GM12892 (cell line): ENCODE data around the gene SEMG2.

ENCODE experiments used
- DNase-seq: peaks from one replicate; pipeline ENCODE4 v3.0.0; 2011; ENCODE audit not compliant: insufficient read length
- FAIRE-seq: peaks from 2 replicates; lab custom pipeline; 2011; peaks lifted over from hg19 to GRCh38; lab: Jason Lieb, UNC
- POLR2A ChIP-seq: IDR thresholded peaks from 2 replicates; pipeline ENCODE4 v1.6.1; 2011; ENCODE audit warnings: low read depth, low read length, control low read depth
- POLR2AphosphoS5 ChIP-seq: IDR thresholded peaks from 2 replicates; pipeline ENCODE4 v1.6.1; 2011; ENCODE audit warnings: low read depth, low read length, control low read depth
- TAF1 ChIP-seq: IDR thresholded peaks from 2 replicates; pipeline ENCODE4 v1.6.1; 2011; ENCODE audit warnings: low read depth, mild to moderate bottlenecking, control low read depth, low read length, borderline replicate concordance

Gene SEMG2

DNA sequence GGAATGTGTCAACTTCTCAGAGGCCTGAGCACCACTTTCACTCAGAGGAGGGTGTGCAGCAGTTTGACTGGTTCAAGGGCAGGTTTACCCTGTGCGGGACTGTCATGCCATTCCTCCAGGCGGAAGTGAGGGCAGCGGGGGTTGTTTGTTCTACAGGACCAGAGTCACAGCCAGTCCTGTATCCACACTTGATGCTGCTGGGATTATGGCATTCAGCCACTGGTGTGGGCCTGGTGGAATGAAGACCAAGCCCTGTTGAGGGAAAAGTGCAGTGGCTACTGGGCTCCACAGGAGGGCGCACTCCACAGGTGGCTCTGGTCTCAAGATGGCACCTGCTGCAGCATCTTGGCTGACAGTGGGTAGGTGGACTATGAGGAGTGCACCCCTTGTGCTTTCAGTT is 14.8 kb downstream of the SEMG2 start:
- no peak for TF ChIP-seq POLR2AphosphoS5
- FAIRE-seq (no peak), DNase-seq (no peak)

DNA sequence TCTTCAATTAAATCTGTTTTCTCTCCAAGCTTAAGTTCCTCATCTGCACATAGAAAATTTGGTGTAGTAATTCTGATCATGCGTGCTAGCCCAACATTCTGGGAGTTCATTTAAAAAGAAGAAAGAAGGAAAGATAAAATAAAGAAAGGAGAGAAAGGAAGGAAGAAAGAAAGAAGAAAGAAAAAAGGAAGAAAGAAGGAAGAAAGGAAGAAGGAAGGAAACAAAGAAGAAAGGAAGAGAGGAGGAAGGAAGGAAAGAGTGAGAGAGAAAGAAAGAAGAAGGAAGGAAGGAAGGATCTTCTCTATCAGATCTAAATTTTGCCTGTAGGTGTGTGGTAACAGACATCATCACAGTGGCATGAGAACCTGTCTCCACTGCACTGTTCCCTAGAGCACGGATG is 17.0 kb downstream of the SEMG2 start:
- DNase-seq (no peak), FAIRE-seq (no peak)
- TF ChIP-seq TAF1 (no peak), POLR2A (no peak), POLR2AphosphoS5 (no peak)

DNA sequence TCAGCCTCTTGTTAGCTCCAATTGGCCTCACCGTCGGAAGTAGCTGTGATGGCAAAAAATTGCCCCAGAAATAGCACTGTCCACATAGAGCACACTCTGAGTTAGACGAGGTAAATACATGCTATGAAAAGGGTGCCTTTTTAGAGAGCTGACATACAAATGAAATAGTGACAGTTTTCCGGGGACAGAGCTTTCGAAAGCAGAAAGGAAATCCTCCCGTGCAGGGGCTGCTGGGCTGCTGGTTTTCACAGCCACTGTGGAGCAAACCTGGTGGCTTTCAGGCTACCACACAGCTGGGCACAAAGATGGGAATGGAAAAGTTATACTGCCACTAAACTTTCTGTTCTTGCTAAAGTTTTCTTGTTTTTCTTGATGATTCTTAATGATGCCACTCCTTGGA is 24.9 kb downstream of the SEMG2 start:
- TF ChIP-seq POLR2AphosphoS5 (no peak), POLR2A (no peak), TAF1 (no peak)
- FAIRE-seq (no peak), DNase-seq (no peak)

DNA sequence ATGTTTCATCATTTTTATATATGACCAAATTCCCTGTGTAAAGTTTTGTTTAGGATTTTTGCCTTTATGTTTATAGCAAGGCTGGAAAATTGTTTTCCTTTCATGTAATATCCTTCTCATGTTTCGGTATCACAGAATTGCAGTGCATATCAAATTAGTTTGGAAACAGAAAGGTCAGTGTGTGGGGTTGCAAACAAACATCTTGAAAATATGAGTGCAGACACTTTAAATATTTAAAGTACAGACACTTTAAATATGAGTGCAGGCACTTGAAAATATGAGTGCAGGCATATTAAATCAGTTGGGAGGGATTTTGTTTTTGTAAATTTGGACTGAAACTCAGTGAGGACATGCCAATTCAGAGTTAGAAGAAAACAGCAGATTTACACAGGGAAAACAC is 26.7 kb downstream of the SEMG2 start:
- no peak for FAIRE-seq
- TF ChIP-seq POLR2A: no peak
- TF ChIP-seq TAF1: no peak
- no peak for TF ChIP-seq POLR2AphosphoS5
- no peak for DNase-seq

DNA sequence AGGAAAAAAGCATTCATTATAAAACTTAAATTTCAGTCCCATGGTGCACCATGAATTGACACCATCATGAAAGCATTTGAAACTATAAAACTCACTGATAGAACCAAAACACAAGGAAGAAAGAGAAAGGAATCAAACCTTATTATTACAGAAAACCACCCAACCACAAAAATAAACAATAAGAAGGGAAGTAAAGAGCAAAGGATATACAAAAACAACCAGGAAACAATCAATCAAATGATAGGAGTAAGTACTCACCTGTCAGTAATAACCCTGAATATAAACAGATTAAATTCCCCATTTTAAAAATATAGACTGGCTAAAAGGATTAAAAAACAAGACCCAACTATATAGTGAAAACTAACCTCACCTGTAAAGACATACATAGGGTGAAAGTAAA is 27.4 kb downstream of the SEMG2 start:
- DNase-seq: no peak
- no peak for FAIRE-seq
- TF ChIP-seq TAF1 (no peak), POLR2AphosphoS5 (no peak), POLR2A (no peak)

DNA sequence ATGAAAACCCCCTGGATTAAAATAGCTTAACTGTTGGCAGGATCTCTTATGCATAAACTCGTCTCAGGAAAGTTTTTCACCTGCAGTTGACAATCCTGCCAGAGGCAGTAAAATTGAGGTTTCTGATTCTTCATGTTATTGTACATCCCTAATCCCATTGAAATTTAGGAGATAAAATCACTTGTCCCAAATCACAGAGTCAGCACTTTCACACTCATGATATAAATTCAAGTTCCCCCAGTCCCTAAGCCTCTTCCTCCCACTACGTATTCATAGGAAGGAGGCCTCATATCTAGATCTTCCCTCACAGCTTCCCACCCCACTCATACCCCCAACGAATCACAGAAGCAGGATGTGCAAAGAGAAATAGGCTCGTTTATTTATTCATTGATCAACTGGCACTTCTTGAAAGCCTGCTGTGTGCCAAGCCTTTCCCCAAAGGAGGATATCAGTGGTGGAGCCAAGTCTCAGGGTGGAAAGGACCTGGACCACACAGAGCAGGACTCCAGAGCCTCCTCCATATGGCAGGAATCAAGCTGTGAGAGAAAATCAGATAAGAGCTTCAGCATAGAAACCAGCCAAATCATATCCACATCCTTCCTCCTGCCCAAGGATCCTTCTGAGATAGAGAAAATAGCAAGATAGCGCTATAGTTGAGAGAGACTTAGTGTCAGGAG is 30.8 kb downstream of the SEMG2 start:
- DNase-seq (no peak), FAIRE-seq (no peak)
- TF ChIP-seq POLR2A (no peak), POLR2AphosphoS5 (no peak)

DNA sequence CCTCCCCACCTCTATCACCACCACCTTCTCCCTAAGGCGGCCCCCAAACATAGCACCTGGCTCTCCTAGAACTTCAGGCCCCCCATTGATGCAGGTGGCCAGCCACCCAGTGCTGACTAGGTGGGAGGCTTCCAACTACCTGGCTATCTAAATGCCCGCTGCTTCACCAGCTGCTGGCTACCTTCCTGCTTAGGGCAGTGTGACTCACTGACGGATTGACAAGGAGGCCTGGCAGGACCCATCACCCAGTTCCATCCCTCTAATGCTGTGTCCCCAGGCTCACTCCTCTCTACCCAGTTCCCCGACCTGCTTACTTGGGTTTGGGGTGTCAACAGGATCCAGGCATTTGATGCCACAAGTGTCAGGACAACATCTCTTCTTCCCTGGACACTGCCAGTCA is 32.1 kb downstream of the SEMG2 start:
- no peak for TF ChIP-seq POLR2AphosphoS5
- no peak for TF ChIP-seq POLR2A
- TF ChIP-seq TAF1: no peak
- DNase-seq (no peak), FAIRE-seq (no peak)

DNA sequence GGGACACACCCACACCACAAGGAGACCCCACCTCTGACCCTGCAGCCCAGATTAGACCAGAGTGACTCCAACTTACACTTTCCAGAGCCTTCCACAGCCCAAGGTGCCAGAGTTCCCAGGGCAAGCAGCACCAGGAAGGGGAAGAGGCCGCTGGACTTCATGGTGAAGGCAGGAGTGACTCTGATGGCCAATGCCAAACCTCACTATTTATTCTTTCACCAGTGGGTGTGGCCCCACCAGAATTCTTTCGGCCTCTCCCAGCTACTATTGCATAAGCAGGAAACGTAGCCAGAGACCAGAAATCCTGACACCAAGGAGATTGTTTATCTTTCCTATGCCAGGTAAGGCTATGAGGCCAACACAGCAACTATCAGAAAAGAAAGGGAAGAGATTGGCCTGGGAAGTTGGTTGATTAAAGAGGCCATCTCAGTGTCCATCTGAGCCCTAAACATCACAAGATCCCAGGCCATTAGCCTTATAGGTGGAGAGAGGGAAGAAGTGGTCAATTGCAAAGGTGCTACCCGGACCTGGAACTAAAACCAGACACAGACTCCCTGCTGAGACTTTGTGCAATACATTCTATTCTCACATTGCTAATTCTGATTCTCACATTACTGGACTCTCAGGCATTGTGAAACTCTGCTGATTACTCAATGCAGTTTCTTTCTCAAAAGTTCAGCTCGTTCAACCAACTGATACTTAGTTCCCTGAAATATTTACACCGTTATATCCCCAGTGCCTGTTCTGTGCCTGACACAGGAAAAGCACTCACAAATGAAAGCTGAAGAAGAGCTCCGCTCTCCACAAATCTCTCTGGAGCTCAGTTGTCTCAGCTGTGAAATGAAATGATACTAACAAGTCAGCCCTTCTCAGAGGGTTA is 33.5 kb downstream of the SEMG2 start, which contains the start of gene SLPI:
Gene SLPI, minus strand, starts transcription at position 182 of the 880 bp plus-strand sequence. Its CDS starts 21 bp downstream, at position 161.
- FAIRE-seq: no peak
- DNase-seq: no peak
- no peak for TF ChIP-seq POLR2AphosphoS5
- no peak for TF ChIP-seq POLR2A
- no peak for TF ChIP-seq TAF1

DNA sequence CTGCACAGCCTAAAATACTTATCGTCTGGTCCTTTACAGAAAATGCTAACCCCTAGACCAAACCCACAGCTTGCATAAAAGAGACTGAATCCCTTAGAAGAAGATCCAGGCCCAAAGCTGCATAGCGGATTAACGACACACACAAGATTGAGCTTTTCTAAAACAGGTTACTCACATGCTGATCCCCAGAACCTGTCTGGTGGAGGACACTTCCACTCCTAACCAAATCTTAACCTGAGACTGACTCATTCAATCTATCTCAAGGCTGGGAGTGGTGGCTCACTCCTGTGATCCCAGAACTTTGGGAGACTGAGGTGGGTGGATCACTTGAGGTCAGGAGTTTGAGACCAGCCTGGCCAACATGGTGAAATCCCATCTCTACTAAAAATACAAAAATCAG is 36.0 kb downstream of the SEMG2 start:
- FAIRE-seq: no peak
- no peak for DNase-seq
- TF ChIP-seq POLR2A: no peak
- TF ChIP-seq TAF1: no peak
- no peak for TF ChIP-seq POLR2AphosphoS5

DNA sequence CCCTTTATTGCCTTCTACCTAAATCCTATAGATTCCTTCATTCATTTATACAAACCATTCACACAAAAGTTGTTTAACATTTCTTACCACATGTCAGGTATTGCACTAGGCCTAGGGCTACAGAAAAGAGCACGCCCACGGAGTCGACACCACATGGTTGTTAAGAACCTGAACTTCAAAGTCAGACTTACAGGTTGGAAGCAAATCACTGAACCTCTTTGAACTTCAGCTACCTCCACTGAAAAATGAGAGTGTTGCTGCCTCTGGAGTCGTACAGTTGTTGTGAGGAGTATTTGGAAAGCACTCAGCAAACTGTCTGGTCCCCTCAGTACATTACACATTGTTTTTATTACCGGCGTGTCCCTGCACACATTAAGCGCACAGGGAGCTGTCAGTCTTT is 36.5 kb downstream of the SEMG2 start:
- no peak for TF ChIP-seq POLR2AphosphoS5
- no peak for TF ChIP-seq POLR2A
- TF ChIP-seq TAF1: no peak
- DNase-seq (no peak), FAIRE-seq (no peak)

DNA sequence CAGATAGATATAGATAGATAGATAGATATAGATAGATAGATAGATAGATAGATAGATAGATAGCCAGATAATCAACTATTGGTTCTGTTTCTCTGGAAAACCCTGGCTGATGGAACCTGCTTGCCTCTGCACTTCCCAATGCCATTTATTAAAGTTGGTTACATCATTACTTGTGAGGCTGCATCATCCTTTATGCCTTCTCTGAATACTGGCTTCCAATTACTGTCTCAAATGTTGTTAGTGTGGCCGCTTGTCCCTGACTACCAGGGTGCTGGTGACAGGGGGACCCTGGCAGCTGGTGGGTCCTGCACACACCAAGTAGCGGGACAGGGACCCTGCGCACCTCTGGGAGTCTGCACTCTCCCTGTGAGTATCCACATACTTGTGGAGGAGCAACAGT is 37.1 kb downstream of the SEMG2 start:
- no peak for FAIRE-seq
- TF ChIP-seq TAF1: no peak
- no peak for TF ChIP-seq POLR2AphosphoS5
- TF ChIP-seq POLR2A: no peak
- DNase-seq: no peak

DNA sequence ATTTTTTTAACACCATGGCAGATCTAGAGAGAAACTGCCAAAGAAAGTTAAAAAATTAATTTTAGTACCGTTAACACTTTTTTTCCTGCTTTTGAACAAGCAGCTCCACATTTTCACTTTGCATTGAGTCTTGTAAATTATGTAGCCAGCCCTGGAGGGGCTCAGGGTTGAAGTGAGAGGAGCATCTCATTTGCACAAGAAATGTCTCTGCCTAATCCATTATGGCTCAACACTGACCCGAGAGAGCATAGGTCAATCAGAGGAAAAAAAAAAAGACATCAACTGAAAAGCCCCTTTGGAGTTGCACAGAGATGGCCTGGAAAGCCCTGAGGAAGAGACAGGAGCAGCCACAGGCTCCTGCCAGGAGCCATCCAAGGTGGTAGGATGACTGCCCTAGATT is 37.5 kb downstream of the SEMG2 start:
- no peak for TF ChIP-seq POLR2A
- no peak for TF ChIP-seq TAF1
- no peak for TF ChIP-seq POLR2AphosphoS5
- no peak for FAIRE-seq

More for the DNA sequence above, 37.5 kb downstream of the SEMG2 start:
- DNase-seq: no peak
